IPS-NIHi11 (cell line): ENCODE measurements around the gene EFNA2.
"Not testable (repeated sequence)": the region's sequence is repeated elsewhere in the genome, so short reads cannot be mapped to it uniquely, and the experiment has no call there.

ENCODE experiments used
- DNase-seq: peaks from one replicate; pipeline ENCODE4 v3.0.0; 2012; ENCODE audit warnings: mixed read lengths, low spot score

EFNA2 gene

DNA sequence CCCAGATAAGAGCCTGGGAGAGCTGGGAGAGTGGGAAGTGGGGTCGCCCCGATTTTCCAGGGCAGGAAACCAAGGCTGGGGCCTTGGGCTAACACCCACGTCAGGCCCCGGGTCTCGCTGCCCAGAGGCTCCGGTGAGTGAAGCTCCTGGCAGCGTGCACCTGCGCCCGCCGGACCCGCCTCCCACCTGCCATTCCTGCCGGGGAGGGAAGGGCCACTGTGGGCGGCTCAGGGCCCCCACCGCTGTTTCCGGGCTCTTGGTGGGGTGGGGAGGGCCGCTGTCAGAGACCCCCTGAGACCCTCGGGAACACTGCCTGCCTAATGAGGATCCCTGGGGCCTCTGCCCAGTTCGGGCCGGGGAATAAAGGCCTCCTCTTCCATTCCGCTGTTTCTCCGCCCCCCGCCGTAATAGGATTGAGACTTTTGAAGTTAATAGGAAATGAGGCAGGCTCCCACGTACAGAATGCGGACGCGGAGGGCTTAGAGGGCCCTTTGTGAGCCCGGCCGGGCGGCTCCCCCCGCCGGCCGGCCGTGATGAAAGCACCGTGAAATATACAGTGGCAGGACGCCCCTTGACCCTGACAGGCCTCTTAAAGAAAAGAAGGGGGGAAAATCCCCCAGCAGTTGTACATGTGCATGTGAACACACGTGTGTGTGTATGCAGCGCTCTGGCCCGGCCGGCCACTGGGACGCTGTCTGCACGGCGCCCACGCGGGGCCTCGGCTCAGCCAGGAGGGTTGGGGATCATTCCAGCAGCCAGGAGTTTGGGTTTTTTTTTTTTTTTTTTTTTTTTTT is 33.2 kb downstream of the EFNA2 start:
- DNase-seq = no peak

DNA sequence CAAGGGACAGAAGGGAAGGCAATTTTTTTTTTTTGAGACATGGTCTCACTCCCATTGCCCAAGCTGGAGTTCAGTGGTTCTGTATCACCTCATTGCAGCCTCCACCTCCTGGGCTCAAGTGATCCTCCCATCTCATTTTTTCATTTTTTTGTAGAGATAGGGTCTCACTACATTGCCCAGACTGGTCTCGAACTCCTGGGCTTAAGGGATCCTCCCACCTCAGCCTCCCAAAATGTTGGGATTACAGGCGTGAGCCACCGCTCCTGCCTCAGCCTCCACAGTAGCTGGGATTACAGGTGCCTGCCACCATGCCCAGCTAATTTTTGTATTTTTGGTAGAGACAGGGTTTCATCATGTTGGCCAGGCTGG is 34.6 kb downstream of the EFNA2 start:
- DNase-seq = not testable (repeated sequence)

DNA sequence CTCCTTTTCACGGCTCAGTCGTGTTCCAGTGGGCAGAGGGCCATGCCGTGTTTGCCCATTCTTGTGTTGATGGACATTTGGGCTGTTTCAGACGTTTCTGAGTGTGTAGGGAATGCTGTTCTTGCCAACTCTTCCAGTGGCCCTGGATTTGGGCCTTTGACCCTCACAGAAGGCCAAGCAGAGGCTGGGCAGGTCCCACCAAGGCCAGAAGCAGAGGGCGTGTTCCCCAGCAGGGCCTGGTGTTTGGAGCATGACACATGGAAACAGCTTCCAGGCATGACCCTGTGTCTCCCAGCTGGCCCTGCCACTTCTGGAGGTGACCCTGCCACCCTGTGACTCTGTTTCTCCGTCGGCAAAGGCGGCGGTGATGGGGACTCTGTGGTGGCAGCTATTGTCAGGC is 35.9 kb downstream of the EFNA2 start:
- DNase-seq = no peak

DNA sequence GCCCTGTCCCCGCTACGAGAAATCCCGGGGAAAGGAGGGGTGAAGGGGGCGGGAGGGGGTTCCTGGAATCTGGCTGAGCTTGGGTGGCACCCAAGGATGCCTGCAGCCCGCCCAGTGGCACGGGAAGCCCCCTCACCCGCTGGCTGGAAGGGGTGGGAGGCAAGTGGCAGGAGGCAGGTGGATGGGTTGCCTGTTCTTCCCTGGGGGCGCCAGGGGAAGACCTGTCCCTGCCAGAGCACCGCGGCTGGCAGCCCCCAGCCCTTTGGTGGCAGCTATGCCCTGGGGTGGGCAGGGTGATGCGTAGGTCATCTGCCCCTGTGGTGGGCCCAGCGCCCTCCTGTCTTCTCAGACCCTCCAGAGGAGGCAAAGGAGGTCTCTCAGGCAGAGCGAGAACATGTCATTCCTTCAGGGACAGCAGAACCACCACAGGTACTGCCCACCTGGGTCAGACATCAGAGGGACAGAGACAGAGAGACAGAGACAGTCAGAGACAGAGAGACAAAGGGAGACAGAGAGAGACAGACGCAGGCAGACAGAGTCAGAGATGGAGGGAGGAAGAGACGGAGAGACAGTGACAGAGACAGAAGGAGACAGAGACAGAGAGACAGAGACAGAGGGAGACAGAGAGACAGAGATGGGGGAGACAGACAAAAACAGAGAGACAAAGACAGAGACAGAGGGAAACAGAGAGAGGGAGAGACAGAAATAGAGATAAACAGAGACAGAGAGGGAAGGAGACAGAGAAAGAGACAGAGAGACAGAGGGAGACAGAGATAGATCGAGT is 36.7 kb downstream of the EFNA2 start:
- no peak for DNase-seq

DNA sequence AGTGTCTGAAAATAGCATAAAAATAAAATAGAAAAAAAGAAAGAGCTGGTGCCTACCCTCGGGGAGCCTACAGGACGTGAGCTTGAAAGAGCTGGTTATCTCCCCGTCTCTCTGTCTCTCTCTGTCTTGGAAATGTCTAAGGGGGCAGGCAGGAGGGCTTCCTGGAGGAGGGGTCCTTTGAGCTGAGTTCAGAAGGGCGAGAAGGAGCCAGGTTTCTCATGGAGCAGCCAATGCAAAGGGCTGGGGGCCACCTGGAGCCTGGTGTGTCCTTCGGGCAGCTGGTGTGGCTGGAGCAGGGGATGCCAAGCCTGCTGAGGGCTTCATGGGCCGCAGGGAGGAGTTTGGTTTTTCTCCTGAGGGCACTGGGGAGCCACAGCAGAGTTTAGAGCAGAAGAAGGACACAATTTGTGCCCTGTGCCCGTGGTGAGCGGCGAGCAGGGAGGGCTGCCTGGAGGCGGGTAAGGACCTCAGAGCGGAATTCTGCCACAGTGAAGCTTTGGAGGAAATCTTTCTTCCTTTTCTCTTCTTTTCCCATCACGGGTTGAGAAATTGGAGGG is 38.7 kb downstream of the EFNA2 start:
- no peak for DNase-seq

DNA sequence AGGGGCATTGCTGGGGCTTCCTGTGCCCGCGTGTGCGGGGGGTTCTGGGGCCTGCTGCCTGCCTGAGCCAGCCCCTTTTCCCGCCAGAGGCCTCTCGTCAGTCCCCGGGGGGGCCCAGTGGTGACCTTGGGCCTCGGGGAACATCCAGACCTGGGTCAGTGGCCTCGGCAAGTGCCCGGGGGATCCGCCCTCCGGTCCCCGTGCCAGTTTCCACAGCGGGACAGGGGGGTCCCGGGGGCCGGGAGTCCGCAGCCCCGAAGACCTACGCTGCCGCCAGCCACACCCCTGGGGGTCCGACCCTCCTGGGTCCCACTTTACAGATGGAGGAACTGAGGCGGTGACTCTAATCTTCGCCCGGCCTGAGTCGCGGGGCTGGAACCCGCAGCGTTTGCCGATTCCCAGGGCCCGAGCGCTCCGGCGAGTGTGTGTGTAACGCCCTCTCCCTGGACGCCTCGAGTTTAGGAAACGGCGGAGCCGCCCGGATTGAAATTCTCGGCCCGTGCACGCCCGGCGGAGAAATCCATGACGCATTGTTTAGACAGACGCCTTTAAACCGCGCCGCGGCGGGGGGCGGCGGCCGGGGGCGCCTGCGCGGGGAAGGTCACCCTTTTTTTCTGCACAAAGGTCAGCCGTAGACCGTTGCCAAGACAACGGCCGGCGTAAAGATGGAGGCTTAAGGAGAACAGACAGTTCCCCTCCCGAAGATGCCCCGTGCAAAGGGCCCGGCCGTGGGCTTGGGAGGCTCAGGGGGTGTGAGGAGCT is 39.3 kb downstream of the EFNA2 start:
- DNase-seq = peak; percentile 87

DNA sequence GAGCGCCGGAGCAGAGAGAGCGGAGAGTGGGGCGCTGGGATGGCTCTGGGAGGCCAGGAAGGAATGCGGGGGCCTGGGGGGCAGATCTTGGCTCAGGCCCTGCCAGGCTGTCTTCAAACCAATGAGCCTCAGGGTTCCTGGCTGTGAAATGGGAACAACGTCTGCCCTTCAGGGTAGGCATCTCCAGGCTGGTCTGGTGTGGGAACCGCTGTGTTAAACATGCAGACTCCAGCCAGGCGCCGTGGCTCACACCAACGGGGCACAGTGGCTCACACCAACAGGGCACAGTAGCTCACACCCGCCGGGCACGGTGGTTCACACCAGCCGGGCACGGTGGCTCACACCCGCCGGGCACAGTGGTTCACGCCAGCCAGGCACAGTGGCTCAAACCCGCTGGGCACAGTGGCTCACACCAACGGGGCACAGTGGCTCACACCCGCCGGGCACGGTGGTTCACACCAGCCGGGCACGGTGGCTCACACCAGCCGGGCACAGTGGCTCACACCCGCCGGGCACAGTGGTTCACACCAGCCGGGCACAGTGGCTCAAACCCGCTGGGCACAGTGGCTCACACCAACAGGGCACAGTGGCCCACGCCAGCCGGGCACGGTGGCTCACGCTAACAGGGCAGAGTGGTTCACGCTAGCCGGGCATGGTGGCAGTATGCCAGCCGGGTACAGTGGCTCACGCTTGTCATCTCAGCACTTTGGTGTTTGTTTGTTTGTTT is 40.1 kb downstream of the EFNA2 start:
- DNase-seq = no peak

DNA sequence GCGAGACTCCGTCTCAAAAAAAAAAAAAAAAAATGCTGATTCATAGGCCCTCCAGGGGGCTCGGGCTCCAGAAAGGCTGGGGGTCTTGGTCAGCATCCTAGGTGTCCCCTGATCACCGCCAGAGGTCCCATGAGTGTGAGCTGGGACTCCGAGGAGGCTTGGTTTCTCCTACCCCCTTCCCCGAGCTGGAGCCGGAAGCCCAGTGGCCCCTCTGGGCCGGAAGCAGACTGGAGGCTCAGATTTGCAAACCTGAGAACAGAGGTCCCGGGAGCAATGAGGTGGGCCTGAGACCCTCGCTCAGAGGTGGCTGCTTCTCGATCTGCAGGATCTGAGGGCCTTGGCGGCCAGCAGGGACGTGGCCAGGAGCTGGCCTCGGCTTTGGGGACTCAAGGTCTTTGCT is 41.5 kb downstream of the EFNA2 start:
- no peak for DNase-seq

DNA sequence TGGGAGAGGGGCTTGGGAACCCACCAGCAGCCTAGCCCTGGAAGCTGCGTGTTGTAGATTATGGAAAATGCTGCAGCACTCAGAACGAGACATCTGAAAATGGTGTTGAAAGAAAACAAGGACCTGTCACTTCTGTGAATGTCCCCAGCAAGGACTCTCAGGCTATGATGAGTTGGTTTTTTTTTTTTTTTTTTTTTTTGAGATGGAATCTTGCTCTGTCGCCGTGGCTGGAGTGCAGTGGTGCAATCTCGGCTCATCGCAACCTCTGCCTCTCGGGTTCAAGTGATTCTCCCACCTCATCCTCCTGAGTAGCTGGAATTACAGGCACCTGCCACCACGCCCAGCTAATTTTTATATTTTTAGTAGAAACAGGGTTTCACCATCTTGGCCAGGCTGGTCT is 46.5 kb downstream of the EFNA2 start:
- DNase-seq = not testable (repeated sequence)

DNA sequence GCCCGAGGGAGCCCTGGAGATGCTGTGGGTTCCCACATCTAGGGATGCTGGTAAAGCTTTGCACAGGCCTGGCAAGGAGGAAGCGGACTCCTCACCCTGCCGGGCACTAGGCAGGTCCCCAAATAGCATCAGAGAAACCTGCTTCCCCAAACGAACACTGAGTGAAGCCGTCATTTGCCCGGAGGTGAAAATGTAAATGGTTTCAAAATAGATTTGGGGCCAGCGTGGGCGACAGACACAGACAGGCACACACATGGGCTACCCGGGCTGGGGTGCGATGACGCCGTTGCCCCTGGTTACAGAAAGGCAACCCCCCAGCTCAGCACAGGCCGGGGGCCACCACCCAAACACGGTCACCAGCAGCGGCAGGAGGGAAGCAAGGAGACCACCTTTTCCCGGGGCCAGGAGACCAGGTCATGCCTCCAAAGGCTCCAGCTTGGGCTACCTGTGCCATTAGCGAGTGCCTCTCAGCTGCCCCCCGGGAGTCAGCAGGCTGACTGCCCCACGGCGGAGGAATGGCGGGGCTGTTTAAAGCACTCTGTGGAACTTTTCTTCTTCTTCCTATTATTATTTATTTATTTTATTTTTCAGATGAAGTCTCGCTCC is 50.5 kb downstream of the EFNA2 start:
- DNase-seq = no peak

DNA sequence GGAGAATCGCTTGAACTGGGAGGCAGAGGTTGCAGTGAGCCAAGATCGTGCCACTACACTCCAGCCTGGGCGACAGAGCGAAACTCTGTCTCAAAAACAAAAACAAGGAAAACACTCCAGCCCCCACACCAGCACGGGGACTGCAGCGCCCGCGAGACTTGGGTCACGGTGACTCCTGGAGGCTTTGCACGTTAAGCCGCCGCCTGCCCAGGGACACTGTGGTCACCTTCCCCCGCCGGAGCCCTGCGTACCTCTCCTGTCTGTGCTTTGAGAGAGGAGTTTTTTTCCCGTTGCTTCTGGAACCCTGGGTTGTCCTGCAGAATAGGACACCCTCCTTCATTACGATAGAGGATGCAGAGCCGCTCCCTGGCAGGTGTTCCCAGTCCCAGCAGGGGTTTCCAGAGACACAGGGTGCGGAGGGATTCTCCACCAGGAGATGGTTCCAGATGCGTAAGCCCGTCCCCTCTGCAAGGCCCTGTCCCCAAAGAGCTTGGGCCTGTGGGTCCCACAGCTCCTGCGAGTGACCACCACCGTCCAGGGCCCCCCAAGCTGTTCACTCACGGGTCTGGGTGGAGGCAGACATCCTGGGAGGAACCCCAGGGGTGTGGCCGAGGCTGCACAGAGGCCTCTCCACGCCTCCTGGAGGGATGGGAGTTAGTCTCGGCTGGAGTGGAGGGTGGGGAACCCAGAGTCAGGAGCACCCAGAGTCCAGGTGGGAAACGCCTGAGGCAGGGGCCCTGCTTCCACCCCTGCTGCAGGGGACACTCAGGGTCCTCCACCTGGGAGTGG is 55.2 kb downstream of the EFNA2 start:
- DNase-seq = no peak

DNA sequence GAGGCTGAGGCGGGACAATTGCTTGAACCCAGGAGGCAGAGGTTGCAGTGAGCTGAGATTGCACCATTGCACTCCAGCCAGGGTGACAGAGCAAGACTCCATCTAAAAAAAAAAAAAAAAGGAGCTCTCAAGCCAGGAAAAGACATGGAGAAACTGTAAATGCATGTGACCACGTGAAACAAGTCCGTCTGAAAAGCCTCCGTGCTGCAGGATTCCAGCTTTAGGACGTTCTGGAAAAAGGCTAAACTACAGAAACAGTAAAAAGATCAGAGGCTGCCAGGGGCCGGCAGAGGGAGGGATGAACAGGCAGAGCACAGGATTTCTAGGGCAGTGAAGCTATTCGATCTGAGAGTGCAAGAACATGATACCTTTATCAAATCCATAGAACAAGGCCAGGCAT is 57.4 kb downstream of the EFNA2 start:
- DNase-seq = no peak

DNA sequence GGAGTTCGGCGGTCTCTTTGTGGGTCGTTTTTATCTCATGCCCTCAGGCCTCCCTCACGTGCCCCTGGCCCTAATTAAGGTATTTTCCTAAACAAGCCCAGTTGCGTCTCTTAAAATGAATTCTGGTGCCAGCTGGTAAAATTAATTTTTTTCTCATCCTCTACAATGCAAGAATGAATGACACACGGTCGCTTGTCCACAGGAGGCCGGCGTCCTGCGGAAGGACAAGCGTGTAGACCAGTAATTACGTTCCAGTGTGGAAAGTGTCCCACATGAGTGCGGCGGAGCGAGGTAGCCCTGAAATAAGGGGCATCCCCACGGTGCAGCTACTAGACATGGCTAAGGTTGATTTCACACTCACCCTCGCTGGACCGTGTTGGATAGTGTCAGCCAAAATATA is 63.5 kb downstream of the EFNA2 start:
- DNase-seq = no peak

DNA sequence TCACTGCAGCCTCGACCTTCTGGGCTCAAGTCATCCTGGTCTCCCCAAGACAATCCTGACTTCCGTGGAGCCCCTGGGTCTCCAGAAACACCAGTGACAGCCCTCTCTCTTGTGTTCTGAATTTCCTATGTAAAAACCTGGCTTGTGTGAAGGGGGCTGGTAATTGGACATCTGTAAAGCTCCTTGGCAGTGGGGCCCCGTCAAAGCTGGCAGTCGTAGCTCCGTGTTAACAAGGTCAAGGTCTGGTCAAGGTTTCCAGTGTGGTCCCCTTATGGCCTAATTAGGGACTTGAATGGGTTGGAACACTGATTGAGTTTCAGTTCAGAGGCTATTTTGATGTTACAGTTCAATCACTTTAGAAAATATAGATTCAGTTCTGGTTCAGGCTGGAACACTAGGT is 65.2 kb downstream of the EFNA2 start:
- DNase-seq = no peak
